Measurements from ENCODE around the gene METTL18. TPM values are rescaled to one million over a fixed set of nuclear protein-coding genes. Genes with fewer than 3 reads are reported as not detected.

Gene METTL18
- total and polyA plus RNA-seq, 12 donors, result 4.1 to 11.4 (median 7.2) TPM

- intact Hi-C loops (cut with DNase I), result no loop called here
- no peaks in the 10 kb centered on the region for H3K4me1 ChIP-seq (replicated peaks in 1 of 2)
Measured at GRCh38 chr1:169788402-169788801, 6.3 kb downstream of the METTL18 start.

GRCh38 chr1:169786974-169787373, 7.7 kb downstream of the METTL18 start:
- Histone ChIP-seq H3K27ac (no peak overlapping the region), H3K27me3 (no peaks in the 10 kb centered on the region), H3K4me3 (no peak overlapping the region), H3K9me3 (replicated peaks in 1 of 3) (no peaks in the 10 kb centered on the region), H3K36me3 (replicated peaks in 1 of 2) (no peaks in the 10 kb centered on the region), H3K4me1 (replicated peaks in 1 of 2) (no peaks in the 10 kb centered on the region)
- no peak for DNase-seq
- intact Hi-C loops (cut with DNase I), result no loop called here
- WGBS, 4 donors, result 60 to 73% (median 65%) methylated on average over 3 of the region's 3 CpGs
- TF ChIP-seq CTCF (IDR thresholded peaks at IDR 0.05) (no peak), POLR2A (IDR thresholded peaks at IDR 0.05) (no peak)

More at GRCh38 chr1:169788402-169788801, 6.3 kb downstream of the METTL18 start:
- TF ChIP-seq CTCF (IDR thresholded peaks at IDR 0.05), result no peak
- TF ChIP-seq POLR2A (IDR thresholded peaks at IDR 0.05), result no peak
- Histone ChIP-seq H3K36me3 (replicated peaks in 1 of 2) (no peaks in the 10 kb centered on the region), H3K27ac (no peak overlapping the region), H3K9me3 (replicated peaks in 1 of 3) (no peaks in the 10 kb centered on the region), H3K27me3 (no peaks in the 10 kb centered on the region), H3K4me3 (no peak overlapping the region)
- no peak for DNase-seq
- WGBS, 4 donors, result 72 to 80% (median 72%) methylated on average over 2 of the region's 2 CpGs

- Histone ChIP-seq H3K27ac (no peak overlapping the region), H3K4me1 (replicated peaks in 1 of 2) (no peaks in the 10 kb centered on the region), H3K36me3 (replicated peaks in 1 of 2) (no peaks in the 10 kb centered on the region), H3K9me3 (replicated peaks in 1 of 3) (no peaks in the 10 kb centered on the region), H3K27me3 (no peaks in the 10 kb centered on the region), H3K4me3 (no peak overlapping the region)
- no peak for TF ChIP-seq CTCF (IDR thresholded peaks at IDR 0.05)
- no peak for TF ChIP-seq POLR2A (IDR thresholded peaks at IDR 0.05)
- DNase-seq, result no peak
- 75 to 86% (median 81%) methylated on average over 6 of the region's 6 CpGs for WGBS, 4 donors
- intact Hi-C loops (cut with DNase I), result no loop called here
Measured at GRCh38 chr1:169785267-169785666, 9.4 kb downstream of the METTL18 start.

- H3K27me3 ChIP-seq, result no peaks in the 10 kb centered on the region
- no peak overlapping the region for H3K4me3 ChIP-seq
- no peaks in the 10 kb centered on the region for H3K4me1 ChIP-seq (replicated peaks in 1 of 2)
- no peak overlapping the region for H3K27ac ChIP-seq
- H3K36me3 ChIP-seq (replicated peaks in 1 of 2), result no peaks in the 10 kb centered on the region
- TF ChIP-seq CTCF (IDR thresholded peaks at IDR 0.05), result no peak
- intact Hi-C loops (cut with DNase I), result no loop called here
- DNase-seq, result no peak
- H3K9me3 ChIP-seq (replicated peaks in 1 of 3), result no peaks in the 10 kb centered on the region
Measured at GRCh38 chr1:169784102-169784501, 10.6 kb downstream of the METTL18 start.

Data from adrenal gland (tissue), 12 donors.